HepG2 (cell line): ENCODE data around the gene PNKD. TPM values are rescaled to one million over a fixed set of nuclear protein-coding genes. Genes with fewer than 3 reads are reported as not detected.

Experiments
- ISL2 ChIP-seq: sonication (generic); formaldehyde crosslinking; IDR thresholded peaks from 2 replicates; pipeline ENCODE4 v1.5.0; 2020; ENCODE audit warnings: missing genetic modification reagents
- JUNB ChIP-seq: sonication (generic); formaldehyde crosslinking; IDR thresholded peaks from 2 replicates; pipeline ENCODE4 v1.8.0; 2022; ENCODE audit warnings: missing genetic modification reagents, mild to moderate bottlenecking, borderline replicate concordance
- KLF12 ChIP-seq: sonication (generic); formaldehyde crosslinking; IDR thresholded peaks from 2 replicates; pipeline ENCODE4 v1.4.0; 2020; ENCODE audit warnings: missing genetic modification reagents, borderline replicate concordance
- KLF13 ChIP-seq: sonication (generic); formaldehyde crosslinking; IDR thresholded peaks from 2 replicates; pipeline ENCODE4 v1.4.0; 2020; ENCODE audit warnings: mild to moderate bottlenecking, missing genetic modification reagents
- MAF1 ChIP-seq: sonication (generic); formaldehyde crosslinking; IDR thresholded peaks from 2 replicates; pipeline ENCODE4 v1.5.0; 2020; ENCODE audit warnings: missing genetic modification reagents, borderline replicate concordance
- MAFK ChIP-seq, 2 experiments: IDR thresholded peaks in 1 of 2; conservative IDR thresholded peaks in 1 of 2; 2 replicates each; pipeline ENCODE4 v1.6.1; 2011; ENCODE audit warnings: improper control_type of control experiment in 2 of 2, low read length in 2 of 2
- MIXL1 ChIP-seq: IDR thresholded peaks from 2 replicates; pipeline ENCODE4 v1.6.1; 2016
- MTF2 ChIP-seq: sonication (generic); formaldehyde crosslinking; IDR thresholded peaks from 2 replicates; pipeline ENCODE4 v1.5.0; 2020; ENCODE audit warnings: missing genetic modification reagents, borderline replicate concordance
- MYNN ChIP-seq: sonication (generic); formaldehyde crosslinking; IDR thresholded peaks from 2 replicates; pipeline ENCODE4 v1.4.0; 2020; ENCODE audit warnings: mild to moderate bottlenecking, low read depth, missing genetic modification reagents
- NFIB ChIP-seq: sonication (generic); formaldehyde crosslinking; IDR thresholded peaks from 2 replicates; pipeline ENCODE4 v1.9.0; 2021; ENCODE audit warnings: missing genetic modification reagents, mild to moderate bottlenecking, borderline replicate concordance
- PLRG1 ChIP-seq: fragments of 450-650 bp; conservative IDR thresholded peaks from 2 replicates; pipeline ENCODE4 v1.6.1; 2016
- PRDM10 ChIP-seq: sonication (generic); formaldehyde crosslinking; IDR thresholded peaks from 2 replicates; pipeline ENCODE4 v1.4.0; 2020; ENCODE audit warnings: low read depth, missing genetic modification reagents
- RNF2 ChIP-seq: fragments of 450-650 bp; conservative IDR thresholded peaks from 2 replicates; pipeline ENCODE4 v1.6.1; 2016; ENCODE audit warnings: low read depth
- SMAD3 ChIP-seq: sonication (generic); formaldehyde crosslinking; IDR thresholded peaks from 2 replicates; pipeline ENCODE4 v1.4.0; 2020; ENCODE audit warnings: missing genetic modification reagents
- SRSF1 ChIP-seq: fragments of 200-400 bp; formaldehyde crosslinking; optimal IDR thresholded peaks from 2 replicates; pipeline ENCODE3; 2017; ENCODE audit warnings: mild to moderate bottlenecking, low read depth, low read length, moderate library complexity
- TBP ChIP-seq: sonication (generic); formaldehyde crosslinking; IDR thresholded peaks from 2 replicates; pipeline ENCODE4 v1.5.0; 2020; ENCODE audit warnings: missing genetic modification reagents
- TIGD3 ChIP-seq: sonication (generic); formaldehyde crosslinking; IDR thresholded peaks from 2 replicates; pipeline ENCODE4 v1.5.1; 2020; ENCODE audit warnings: mild to moderate bottlenecking, missing genetic modification reagents, borderline replicate concordance
- UBTF ChIP-seq: sonication (generic); formaldehyde crosslinking; IDR thresholded peaks from 2 replicates; pipeline ENCODE4 v1.4.0; 2020; ENCODE audit warnings: mild to moderate bottlenecking, missing genetic modification reagents
- ZBTB42 ChIP-seq: sonication (generic); formaldehyde crosslinking; IDR thresholded peaks from 2 replicates; pipeline ENCODE4 v1.5.0; 2020; ENCODE audit warnings: mild to moderate bottlenecking, missing genetic modification reagents
- ZFX ChIP-seq: sonication (generic); formaldehyde crosslinking; IDR thresholded peaks from 2 replicates; pipeline ENCODE4 v1.4.0; 2020; ENCODE audit warnings: mild to moderate bottlenecking, low read depth, missing genetic modification reagents, moderate library complexity
- ZNF274 ChIP-seq: sonication (generic); formaldehyde crosslinking; IDR thresholded peaks from 2 replicates; pipeline ENCODE4 v1.5.1; 2020; ENCODE audit warnings: mild to moderate bottlenecking, missing genetic modification reagents
- ZNF343 ChIP-seq: sonication (generic); formaldehyde crosslinking; IDR thresholded peaks from 2 replicates; pipeline ENCODE4 v1.4.0; 2020; ENCODE audit warnings: mild to moderate bottlenecking, missing genetic modification reagents
- ZNF570 ChIP-seq: sonication (generic); formaldehyde crosslinking; IDR thresholded peaks from 2 replicates; pipeline ENCODE4 v1.4.0; 2020; ENCODE audit warnings: mild to moderate bottlenecking, missing genetic modification reagents, borderline replicate concordance
- ZNF572 ChIP-seq: sonication (generic); formaldehyde crosslinking; IDR thresholded peaks from 2 replicates; pipeline ENCODE4 v1.5.1; 2020; ENCODE audit warnings: mild to moderate bottlenecking, missing genetic modification reagents
- ZNF768 ChIP-seq: sonication (generic); formaldehyde crosslinking; IDR thresholded peaks from 2 replicates; pipeline ENCODE4 v1.4.0; 2020; ENCODE audit warnings: missing genetic modification reagents
- ZNF775 ChIP-seq: sonication (generic); formaldehyde crosslinking; IDR thresholded peaks from 2 replicates; pipeline ENCODE4 v1.4.0; 2020; ENCODE audit warnings: missing genetic modification reagents, mild to moderate bottlenecking, moderate library complexity, borderline replicate concordance
- polyA plus RNA-seq, 8 experiments: library from polyadenylated mRNA; depleted of rRNA in 3 of 8; stranded (reverse) in 7 of 8; unstranded in 1 of 8; fragments of >200 nt; fragmentation: Illumina TruSeq in 4 of 8; extraction: Trizol in 4 of 8; gene quantifications; 2 replicates each; pipeline versions ENCODE4 v1.2.1 to v1.2.3, GENCODE V29; 2011 to 2016; ENCODE audit warnings: low read depth in 4 of 8, missing spikeins in 1 of 8, mixed read lengths in 1 of 8; ENCODE audit not compliant: insufficient read depth in 1 of 8
- total RNA-seq, 5 experiments: library from RNA; depleted of rRNA; stranded (reverse); fragments of >200 nt; fragmentation: Illumina TruSeq; extraction: Trizol; gene quantifications; 2 replicates each; pipeline ENCODE4 v1.2.3, GENCODE V29; 2016; ENCODE audit warnings: low read depth in 1 of 5

The PNKD gene
- total and polyA plus RNA-seq, 2 of the 13 experiments (the other 11 are each of a cell fraction or from before 2014, with no cell fraction given): 55.9 to 80.4 TPM

- TF ChIP-seq MTF2 (CRISPR knock-in tag): no peak
- TF ChIP-seq ZNF775 (CRISPR knock-in tag): no peak
- TF ChIP-seq MIXL1: no peak
- no peak for TF ChIP-seq PRDM10 (CRISPR knock-in tag)
- TF ChIP-seq KLF13 (CRISPR knock-in tag): no peak
- TF ChIP-seq MYNN (CRISPR knock-in tag): no peak
- TF ChIP-seq RNF2: no peak
- no peak for TF ChIP-seq PLRG1
- no peak for TF ChIP-seq KLF12 (CRISPR knock-in tag)
- TF ChIP-seq TIGD3: no peak
- TF ChIP-seq ZNF570 (CRISPR knock-in tag): no peak
- no peak for TF ChIP-seq SMAD3 (CRISPR knock-in tag)
- TF ChIP-seq JUNB (CRISPR knock-in tag): no peak
- no peak for TF ChIP-seq TBP
- TF ChIP-seq ZNF343 (CRISPR knock-in tag): no peak
- no peak for TF ChIP-seq ISL2 (CRISPR knock-in tag)
- TF ChIP-seq MAFK (conservative IDR thresholded peaks at IDR 0.05 in 1 of 2, IDR thresholded peaks at IDR 0.05 in 1 of 2; ENCODE audit: low read length in 2 of 2): no peak
- TF ChIP-seq ZNF572 (CRISPR knock-in tag): no peak
- peak; percentile 56 for TF ChIP-seq UBTF (CRISPR knock-in tag)
- no peak for TF ChIP-seq MAF1
- no peak for TF ChIP-seq ZBTB42 (CRISPR knock-in tag)
- TF ChIP-seq ZNF768 (CRISPR knock-in tag): no peak
- no peak for TF ChIP-seq SRSF1
- no peak for TF ChIP-seq ZNF274
- TF ChIP-seq ZFX (CRISPR knock-in tag): peak; percentile 53; the same call in 1 of the 2 replicates
- no peak for TF ChIP-seq NFIB (CRISPR knock-in tag)
Measured at GRCh38 chr2:218296847-218297246, 26.5 kb downstream of the PNKD start (continued).
